Panc1 (cell line): ENCODE data around the gene EHBP1.

ENCODE experiments used
- TCF7L2 ChIP-seq: IDR thresholded peaks from 2 replicates; pipeline ENCODE4 v1.6.1; 2011; ENCODE audit warnings: mild to moderate bottlenecking, low read depth, low read length, inconsistent platforms
- TF ChIP-seq, protein P1 (sequence below), 2 experiments: IDR thresholded peaks; 2 replicates each; pipeline ENCODE4 v1.6.1; 2011 to 2012; ENCODE audit warnings: low read depth in 2 of 2, control low read depth in 1 of 2, low read length in 1 of 2, mild to moderate bottlenecking in 1 of 2, moderate library complexity in 1 of 2; ENCODE audit not compliant: insufficient read depth in 1 of 2
- TF ChIP-seq, protein P2 (sequence below): fragments of 450-650 bp; IDR thresholded peaks from 2 replicates; pipeline ENCODE4 v1.5.1; 2017; ENCODE audit warnings: mild to moderate bottlenecking

DNA sequence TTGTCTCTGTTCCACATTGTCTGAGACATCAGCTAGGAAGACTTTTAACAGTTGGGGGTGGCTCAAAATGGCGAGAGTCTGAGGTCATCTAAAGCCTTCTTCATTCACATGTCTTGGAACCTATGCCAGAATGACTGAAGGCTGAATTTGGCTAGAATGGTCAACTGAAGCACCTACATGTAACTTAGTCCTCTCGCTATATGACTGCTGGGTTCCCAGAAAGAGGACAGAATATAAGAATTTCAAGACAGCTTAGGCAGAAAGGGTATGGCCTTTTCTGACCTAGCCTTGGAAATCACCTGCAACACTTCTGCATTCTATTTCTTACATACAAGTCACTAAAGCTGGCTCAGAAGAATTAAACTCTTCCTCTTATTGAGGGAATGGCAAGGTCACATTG, 269.5 kb downstream of the EHBP1 start:
- TF ChIP-seq, protein P1, sequence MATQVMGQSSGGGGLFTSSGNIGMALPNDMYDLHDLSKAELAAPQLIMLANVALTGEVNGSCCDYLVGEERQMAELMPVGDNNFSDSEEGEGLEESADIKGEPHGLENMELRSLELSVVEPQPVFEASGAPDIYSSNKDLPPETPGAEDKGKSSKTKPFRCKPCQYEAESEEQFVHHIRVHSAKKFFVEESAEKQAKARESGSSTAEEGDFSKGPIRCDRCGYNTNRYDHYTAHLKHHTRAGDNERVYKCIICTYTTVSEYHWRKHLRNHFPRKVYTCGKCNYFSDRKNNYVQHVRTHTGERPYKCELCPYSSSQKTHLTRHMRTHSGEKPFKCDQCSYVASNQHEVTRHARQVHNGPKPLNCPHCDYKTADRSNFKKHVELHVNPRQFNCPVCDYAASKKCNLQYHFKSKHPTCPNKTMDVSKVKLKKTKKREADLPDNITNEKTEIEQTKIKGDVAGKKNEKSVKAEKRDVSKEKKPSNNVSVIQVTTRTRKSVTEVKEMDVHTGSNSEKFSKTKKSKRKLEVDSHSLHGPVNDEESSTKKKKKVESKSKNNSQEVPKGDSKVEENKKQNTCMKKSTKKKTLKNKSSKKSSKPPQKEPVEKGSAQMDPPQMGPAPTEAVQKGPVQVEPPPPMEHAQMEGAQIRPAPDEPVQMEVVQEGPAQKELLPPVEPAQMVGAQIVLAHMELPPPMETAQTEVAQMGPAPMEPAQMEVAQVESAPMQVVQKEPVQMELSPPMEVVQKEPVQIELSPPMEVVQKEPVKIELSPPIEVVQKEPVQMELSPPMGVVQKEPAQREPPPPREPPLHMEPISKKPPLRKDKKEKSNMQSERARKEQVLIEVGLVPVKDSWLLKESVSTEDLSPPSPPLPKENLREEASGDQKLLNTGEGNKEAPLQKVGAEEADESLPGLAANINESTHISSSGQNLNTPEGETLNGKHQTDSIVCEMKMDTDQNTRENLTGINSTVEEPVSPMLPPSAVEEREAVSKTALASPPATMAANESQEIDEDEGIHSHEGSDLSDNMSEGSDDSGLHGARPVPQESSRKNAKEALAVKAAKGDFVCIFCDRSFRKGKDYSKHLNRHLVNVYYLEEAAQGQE (IDR thresholded peaks at IDR 0.05; ENCODE audit: insufficient read depth in 1 of 2, low read depth in 2 of 2, low read length in 1 of 2): no peak
- TF ChIP-seq, protein P2, sequence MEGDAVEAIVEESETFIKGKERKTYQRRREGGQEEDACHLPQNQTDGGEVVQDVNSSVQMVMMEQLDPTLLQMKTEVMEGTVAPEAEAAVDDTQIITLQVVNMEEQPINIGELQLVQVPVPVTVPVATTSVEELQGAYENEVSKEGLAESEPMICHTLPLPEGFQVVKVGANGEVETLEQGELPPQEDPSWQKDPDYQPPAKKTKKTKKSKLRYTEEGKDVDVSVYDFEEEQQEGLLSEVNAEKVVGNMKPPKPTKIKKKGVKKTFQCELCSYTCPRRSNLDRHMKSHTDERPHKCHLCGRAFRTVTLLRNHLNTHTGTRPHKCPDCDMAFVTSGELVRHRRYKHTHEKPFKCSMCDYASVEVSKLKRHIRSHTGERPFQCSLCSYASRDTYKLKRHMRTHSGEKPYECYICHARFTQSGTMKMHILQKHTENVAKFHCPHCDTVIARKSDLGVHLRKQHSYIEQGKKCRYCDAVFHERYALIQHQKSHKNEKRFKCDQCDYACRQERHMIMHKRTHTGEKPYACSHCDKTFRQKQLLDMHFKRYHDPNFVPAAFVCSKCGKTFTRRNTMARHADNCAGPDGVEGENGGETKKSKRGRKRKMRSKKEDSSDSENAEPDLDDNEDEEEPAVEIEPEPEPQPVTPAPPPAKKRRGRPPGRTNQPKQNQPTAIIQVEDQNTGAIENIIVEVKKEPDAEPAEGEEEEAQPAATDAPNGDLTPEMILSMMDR: no peak
- TF ChIP-seq TCF7L2: no peak
